OCI-LY1 (cell line): ENCODE measurements around the gene MACIR.

Source experiments
- CTCF ChIP-seq: fragments of 200-600 bp; sonication (generic), shearing (Covaris generic); IDR thresholded peaks from 2 replicates; pipeline ENCODE4 v1.5.1; 2017; ENCODE audit warnings: mild to moderate bottlenecking, antibody characterized with exemption, low read length, moderate library complexity, mixed read lengths
- EZH2 ChIP-seq: fragments of 200-600 bp; sonication (generic), shearing (Covaris generic); IDR thresholded peaks from 2 replicates; pipeline ENCODE4 v1.8.0; 2017; ENCODE audit warnings: borderline replicate concordance, mixed run types, mild to moderate bottlenecking, antibody characterized with exemption, low read length, moderate library complexity, mixed read lengths

- TF ChIP-seq CTCF: no peak
- TF ChIP-seq EZH2: no peak
Measured at GRCh38 chr5:103245761-103246160, 12.8 kb upstream of the MACIR start.
